Lower leg skin (tissue), 4 donors: ENCODE results near the gene CHD2. TPM values are rescaled to one million over a fixed set of nuclear protein-coding genes. Genes with fewer than 3 reads are reported as not detected.

Source experiments
- DNase-seq, 2 donors: peaks; one replicate each; pipeline ENCODE4 v3.0.0-alpha.2; 2019; ENCODE audit warnings: low spot score in 2 of 2
- H3K4me3 ChIP-seq: fragments of 200-600 bp; sonication (generic); 2 replicates; pipeline ENCODE4 v1.5.1; 2017; ENCODE audit warnings: mild to moderate bottlenecking, low read depth; ENCODE audit not compliant: poor library complexity, severe bottlenecking
- POLR2A ChIP-seq, 2 donors: fragments of 450-650 bp; IDR thresholded peaks; one replicate each; pipeline ENCODE4 v1.6.1; 2016 to 2017; ENCODE audit warnings: antibody characterized with exemption in 2 of 2, mild to moderate bottlenecking in 1 of 2, moderate library complexity in 1 of 2
- WGBS, 2 donors: methylation state at CpG; one replicate each; pipeline ENCODE4 v1.1.5; 2018; 5-methylcytosine and 5-hydroxymethylcytosine counted together
- intact Hi-C: fragments of 100-400 bp; cut with DNase I; formaldehyde crosslinking; loops from one replicate; pipeline ENCODE4 v1.15.0; 2023; ENCODE audit warnings: low total_unique reads
- total RNA-seq, 4 donors: library from RNA; depleted of rRNA; stranded (reverse); fragments of >200 nt; gene quantifications; one replicate each; pipeline ENCODE4 v1.1.0, GENCODE V29; 2016
- TF ChIP-seq, protein P1 (sequence below), 3 donors: fragments of 450-650 bp; IDR thresholded peaks; one replicate each; pipeline ENCODE4 v1.5.1; 2016; ENCODE audit warnings: antibody characterized with exemption in 3 of 3, mild to moderate bottlenecking in 3 of 3, moderate library complexity in 2 of 3

Gene CHD2
- total RNA-seq, 4 donors from 2014 or later, result 75.8 to 175 (median 88.6) TPM

DNA sequence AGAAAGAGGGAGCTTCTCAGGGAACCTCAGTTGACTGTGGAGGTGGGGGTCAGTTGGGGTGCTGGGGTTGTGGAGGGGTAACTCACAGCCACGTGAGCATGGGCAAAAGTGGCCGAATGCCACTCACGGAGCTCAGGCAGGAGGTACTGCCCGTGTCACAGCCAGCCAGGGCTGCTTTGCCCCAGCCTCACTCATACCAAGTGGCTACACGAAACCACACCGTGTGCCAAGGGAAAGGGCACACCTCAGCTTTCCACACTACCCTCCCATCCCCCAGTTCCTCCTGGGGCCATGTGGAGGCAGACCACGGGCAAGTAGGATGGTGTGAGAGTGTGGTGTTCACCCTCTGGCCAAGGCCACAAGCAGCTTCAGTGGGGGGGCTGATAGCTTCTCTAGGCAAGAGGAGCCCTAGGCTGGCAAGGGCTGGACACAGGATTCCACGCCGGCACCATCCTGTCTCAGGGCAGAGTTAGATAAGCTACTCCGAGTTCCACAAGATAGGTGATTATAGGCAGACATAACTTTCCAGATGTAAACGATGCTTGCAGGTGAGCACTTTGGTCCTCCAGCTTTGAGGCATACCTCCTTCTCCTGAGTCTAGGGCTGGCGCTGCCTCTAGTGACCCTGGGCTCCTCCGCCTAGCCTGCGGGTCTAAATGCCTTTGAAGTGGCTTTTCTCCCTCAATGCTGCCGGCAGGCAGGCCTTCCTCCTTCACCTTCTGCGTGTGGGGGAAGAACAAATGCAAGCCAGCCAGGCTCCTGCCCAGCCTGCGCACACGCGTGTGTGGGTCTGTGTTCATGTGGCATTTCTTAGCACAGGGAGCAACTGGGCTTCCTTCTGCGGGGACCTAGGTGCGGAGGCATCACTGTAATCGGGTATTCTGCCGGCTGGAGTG lies 163.9 kb downstream of the CHD2 start:
- no peak for TF ChIP-seq POLR2A (IDR thresholded peaks at IDR 0.05)
- TF ChIP-seq, protein P1, sequence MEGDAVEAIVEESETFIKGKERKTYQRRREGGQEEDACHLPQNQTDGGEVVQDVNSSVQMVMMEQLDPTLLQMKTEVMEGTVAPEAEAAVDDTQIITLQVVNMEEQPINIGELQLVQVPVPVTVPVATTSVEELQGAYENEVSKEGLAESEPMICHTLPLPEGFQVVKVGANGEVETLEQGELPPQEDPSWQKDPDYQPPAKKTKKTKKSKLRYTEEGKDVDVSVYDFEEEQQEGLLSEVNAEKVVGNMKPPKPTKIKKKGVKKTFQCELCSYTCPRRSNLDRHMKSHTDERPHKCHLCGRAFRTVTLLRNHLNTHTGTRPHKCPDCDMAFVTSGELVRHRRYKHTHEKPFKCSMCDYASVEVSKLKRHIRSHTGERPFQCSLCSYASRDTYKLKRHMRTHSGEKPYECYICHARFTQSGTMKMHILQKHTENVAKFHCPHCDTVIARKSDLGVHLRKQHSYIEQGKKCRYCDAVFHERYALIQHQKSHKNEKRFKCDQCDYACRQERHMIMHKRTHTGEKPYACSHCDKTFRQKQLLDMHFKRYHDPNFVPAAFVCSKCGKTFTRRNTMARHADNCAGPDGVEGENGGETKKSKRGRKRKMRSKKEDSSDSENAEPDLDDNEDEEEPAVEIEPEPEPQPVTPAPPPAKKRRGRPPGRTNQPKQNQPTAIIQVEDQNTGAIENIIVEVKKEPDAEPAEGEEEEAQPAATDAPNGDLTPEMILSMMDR (IDR thresholded peaks at IDR 0.05), result no peak
- 64 to 68% methylated on average over 23 of the region's 23 CpGs for WGBS, 2 donors
- intact Hi-C loops, result no loop called here
- no peak for DNase-seq
- H3K4me3 ChIP-seq, result no peak overlapping the region

DNA sequence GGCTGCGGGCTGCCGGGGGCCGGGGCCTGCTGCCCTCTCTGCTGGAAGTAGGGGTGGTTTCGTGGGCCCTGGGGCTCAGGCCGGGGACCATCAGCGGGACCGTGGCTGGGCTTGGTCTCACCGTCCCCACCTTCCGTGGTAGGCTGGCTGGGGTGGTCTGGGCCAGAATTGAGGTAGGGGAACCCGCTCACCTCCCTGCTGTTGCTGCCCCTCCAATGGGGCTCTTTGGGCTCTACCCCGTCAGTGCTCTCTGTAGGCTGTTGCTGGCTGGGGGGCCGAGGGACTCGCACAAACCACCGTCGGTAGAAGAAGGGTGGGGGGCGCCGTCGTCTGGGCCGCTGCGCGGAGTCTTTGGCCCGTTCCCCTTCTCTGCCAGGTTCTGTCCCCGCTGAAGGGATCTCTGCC lies 165.5 kb downstream of the CHD2 start:
- no peak for DNase-seq
- WGBS, 2 donors, result 93 to 95% methylated on average over 23 of the region's 23 CpGs
- H3K4me3 ChIP-seq, result no peak overlapping the region
- TF ChIP-seq, protein P1 (IDR thresholded peaks at IDR 0.05), result no peak
- no peak for TF ChIP-seq POLR2A (IDR thresholded peaks at IDR 0.05)
- intact Hi-C loops, result no loop called here

DNA sequence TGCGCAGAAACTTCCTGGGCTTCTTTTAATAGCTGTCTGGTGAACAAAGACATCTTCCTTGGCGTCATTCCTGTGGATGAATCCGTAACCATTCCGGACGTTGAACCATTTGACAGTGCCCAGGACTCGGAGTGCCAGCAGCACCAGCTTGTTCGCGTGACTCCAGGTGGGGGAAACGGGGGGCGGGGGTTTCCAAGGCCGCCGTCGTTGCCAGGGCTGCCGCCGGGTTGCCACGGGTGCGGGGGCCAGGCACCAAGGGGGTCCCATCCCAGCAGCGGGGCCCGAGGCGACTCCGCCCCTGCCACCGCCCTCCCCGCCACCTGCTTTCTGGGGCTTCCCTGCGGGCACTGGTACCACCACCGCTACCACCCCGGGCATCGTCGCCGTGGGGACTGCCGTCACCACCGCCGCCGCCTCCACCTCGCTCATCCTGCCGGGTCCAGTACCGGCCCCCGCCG lies 166.1 kb downstream of the CHD2 start:
- intact Hi-C loops, result no loop called here
- WGBS, 2 donors, result 79 to 93% methylated on average over 30 to 36 of the region's 38 CpGs
- no peak overlapping the region for H3K4me3 ChIP-seq
- TF ChIP-seq, protein P1 (IDR thresholded peaks at IDR 0.05), result no peak
- no peak for TF ChIP-seq POLR2A (IDR thresholded peaks at IDR 0.05)
- DNase-seq, result no peak

DNA sequence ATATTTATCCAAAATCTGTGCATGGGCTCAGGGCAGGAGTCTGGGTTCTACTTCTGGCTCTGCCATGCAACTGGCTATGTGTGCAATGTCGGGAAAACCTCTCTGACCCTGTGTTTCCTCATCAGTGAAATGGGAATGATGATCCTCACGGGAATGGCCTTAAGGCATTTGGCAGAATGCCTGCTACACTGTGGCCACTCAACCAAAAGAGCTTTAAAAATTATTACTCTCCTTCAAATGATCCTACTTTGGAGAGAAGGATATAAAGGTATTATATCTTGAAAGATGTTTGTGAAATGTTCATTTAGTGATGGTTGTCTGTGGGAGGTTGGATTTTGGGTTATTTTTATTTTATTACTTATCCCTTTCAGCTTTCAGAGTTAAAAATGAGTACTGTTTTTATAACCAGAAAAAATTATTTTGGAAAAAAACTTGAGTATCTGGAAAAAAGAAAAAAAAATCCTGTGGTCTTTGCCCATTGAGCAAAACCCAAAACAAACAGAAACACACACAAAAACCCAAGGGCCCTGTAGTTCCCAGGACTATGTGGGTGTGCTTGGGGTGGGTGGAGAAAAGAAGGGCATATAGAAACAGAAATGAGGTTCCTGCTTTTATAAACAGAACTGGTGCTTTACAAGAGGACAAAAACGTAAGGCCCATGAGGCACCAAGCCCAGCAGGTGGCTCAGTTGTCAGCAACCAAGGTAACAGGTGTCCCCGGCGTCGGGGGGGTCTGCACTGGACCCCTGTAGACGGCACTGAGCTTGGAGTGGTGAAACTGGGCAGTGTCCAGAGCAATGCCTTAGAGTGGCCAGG lies 166.9 kb downstream of the CHD2 start:
- no peak overlapping the region for H3K4me3 ChIP-seq
- no peak for TF ChIP-seq POLR2A (IDR thresholded peaks at IDR 0.05)
- TF ChIP-seq, protein P1 (IDR thresholded peaks at IDR 0.05), result no peak
- WGBS, 2 donors, result 54 to 57% methylated on average over 7 of the region's 7 CpGs
- DNase-seq, result no peak
- intact Hi-C loops, result no loop called here

DNA sequence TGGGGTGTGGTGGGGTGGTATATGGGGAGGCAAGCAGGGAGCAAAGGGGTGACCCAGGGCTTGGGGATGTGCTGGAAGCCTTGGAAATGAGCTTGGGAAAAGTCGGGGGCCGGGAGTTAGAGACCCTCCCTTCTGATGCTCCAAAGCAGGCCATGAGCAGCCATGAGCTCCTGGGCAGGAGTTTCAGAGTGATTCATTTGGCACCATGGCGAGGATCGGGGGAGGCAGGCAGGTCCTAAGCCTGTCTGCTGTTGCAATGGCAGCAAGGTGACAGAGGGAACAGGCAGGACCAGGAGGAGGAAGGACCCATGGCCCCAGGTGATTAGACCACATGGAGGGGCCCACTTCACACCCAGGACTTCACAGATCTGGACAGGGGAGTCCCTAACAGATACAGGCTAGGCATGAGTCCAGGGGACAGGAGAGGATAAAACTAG lies 167.5 kb downstream of the CHD2 start:
- no peak overlapping the region for H3K4me3 ChIP-seq
- 55 to 63% methylated on average over 4 of the region's 4 CpGs for WGBS, 2 donors
- TF ChIP-seq, protein P1 (IDR thresholded peaks at IDR 0.05), result no peak
- no peak for TF ChIP-seq POLR2A (IDR thresholded peaks at IDR 0.05)
- DNase-seq, result no peak
- intact Hi-C loops, result no loop called here
